GM12878 (cell line): Measurements from ENCODE around the gene MED19. TPM values are rescaled to one million over a fixed set of nuclear protein-coding genes. Genes with fewer than 3 reads are reported as not detected.

Experiments
- EZH2 ChIP-seq: IDR thresholded peaks from 2 replicates; pipeline ENCODE4 v1.6.1; 2012; ENCODE audit warnings: low read depth, mild to moderate bottlenecking, control low read depth, inconsistent platforms, low read length, borderline replicate concordance; ENCODE audit not compliant: control insufficient read depth
- HDGF ChIP-seq: fragments of 450-650 bp; IDR thresholded peaks from 2 replicates; pipeline ENCODE4 v1.6.1; 2016; ENCODE audit warnings: antibody characterized with exemption
- MYB ChIP-seq: fragments of 150-350 bp; IDR thresholded peaks from 2 replicates; pipeline ENCODE4 v1.6.1; 2014; ENCODE audit warnings: mild to moderate bottlenecking, low read depth, low read length, borderline replicate concordance
- NFIC ChIP-seq: IDR thresholded peaks from 2 replicates; pipeline ENCODE4 v1.6.1; 2012; ENCODE audit warnings: low read depth, mild to moderate bottlenecking, inconsistent platforms, low read length, moderate library complexity
- NFYA ChIP-seq: IDR thresholded peaks from 2 replicates; pipeline ENCODE4 v1.6.1; 2011; ENCODE audit warnings: low read depth, mild to moderate bottlenecking, low read length, improper control_type of control experiment, borderline replicate concordance
- NFYB ChIP-seq: IDR thresholded peaks from 2 replicates; pipeline ENCODE4 v1.6.1; 2011; ENCODE audit warnings: low read depth, mild to moderate bottlenecking, low read length, improper control_type of control experiment, moderate library complexity; ENCODE audit not compliant: insufficient read depth
- NR2C1 ChIP-seq: fragments of 450-650 bp; IDR thresholded peaks from 2 replicates; pipeline ENCODE4 v1.6.1; 2017; ENCODE audit warnings: antibody characterized with exemption, mild to moderate bottlenecking, moderate library complexity
- NRF1 ChIP-seq: conservative IDR thresholded peaks from 2 replicates; pipeline ENCODE4 v1.6.1; 2011; ENCODE audit warnings: mild to moderate bottlenecking, low read depth, low read length, improper control_type of control experiment
- PRDM15 ChIP-seq: fragments of 450-650 bp; formaldehyde crosslinking; IDR thresholded peaks from 2 replicates; pipeline ENCODE4 v1.4.0; 2020; ENCODE audit warnings: mild to moderate bottlenecking, moderate library complexity
- RCOR1 ChIP-seq: conservative IDR thresholded peaks from 2 replicates; pipeline ENCODE4 v1.6.1; 2012; ENCODE audit warnings: low read depth, low read length, improper control_type of control experiment
- RFX5 ChIP-seq: IDR thresholded peaks from 2 replicates; pipeline ENCODE4 v1.6.1; 2011; ENCODE audit warnings: low read depth, low read length, improper control_type of control experiment
- SIX5 ChIP-seq: IDR thresholded peaks from 2 replicates; pipeline ENCODE4 v1.6.1; 2011; ENCODE audit warnings: mild to moderate bottlenecking, low read depth, low read length, moderate library complexity; ENCODE audit not compliant: severe bottlenecking
- polyA plus RNA-seq, 11 experiments: library from polyadenylated mRNA; depleted of rRNA in 4 of 11; unstranded in 6 of 11; stranded (reverse) in 5 of 11; fragments of >200 nt; fragmentation: Nextera tagmentation in 4 of 11; fragmentation: Illumina TruSeq in 1 of 11; extraction: Ambion mirVana in 4 of 11; extraction: Trizol in 1 of 11; gene quantifications; 1 replicate in 1 of 11; 2 replicates in 10 of 11; pipeline versions ENCODE4 v1.2.1 to v1.2.3, GENCODE V29; 2011 to 2016; ENCODE audit warnings: inconsistent platforms in 2 of 11, missing spikeins in 2 of 11, low read depth in 1 of 11
- total RNA-seq, 4 experiments: library from RNA; depleted of rRNA in 3 of 4; stranded (reverse); fragments of >200 nt in 3 of 4; fragmentation: Illumina TruSeq in 1 of 4; extraction: Trizol in 1 of 4; gene quantifications; 2 replicates each; pipeline versions ENCODE4 v1.2.1 to v1.2.3, GENCODE V29; 2013 to 2021
- TF ChIP-seq, protein P1 (sequence below): fragments of 450-650 bp; IDR thresholded peaks from 2 replicates; pipeline ENCODE4 v1.6.1; 2017; ENCODE audit warnings: mild to moderate bottlenecking, moderate library complexity
- TF ChIP-seq, protein P2 (sequence below): fragments of 450-650 bp; IDR thresholded peaks from 2 replicates; pipeline ENCODE4 v1.6.1; 2017; ENCODE audit warnings: mild to moderate bottlenecking, low read depth, inconsistent platforms; ENCODE audit not compliant: poor library complexity, severe bottlenecking
- TF ChIP-seq, protein P3 (sequence below): fragments of 450-650 bp; formaldehyde crosslinking; IDR thresholded peaks from 2 replicates; pipeline ENCODE4 v1.4.0; 2022; ENCODE audit warnings: mild to moderate bottlenecking, moderate library complexity

Gene MED19
- total and polyA plus RNA-seq, 10 of the 15 experiments (the other 5 are each of a cell fraction or from before 2014, with no cell fraction given), result 4.9 to 28.2 (median 17.3) TPM

GRCh38 chr11:57657194-57658022 is 54.6 kb downstream of the MED19 start, which contains the start of gene CLP1 (continued):
- TF ChIP-seq EZH2, result no peak
- no peak for TF ChIP-seq PRDM15 (CRISPR knock-in tag)
- no peak for TF ChIP-seq NFIC
- no peak for TF ChIP-seq NFYA
- TF ChIP-seq HDGF, result peak; percentile 85
- TF ChIP-seq NRF1, result peak; percentile 79
- TF ChIP-seq RFX5, result no peak
- TF ChIP-seq, protein P1, sequence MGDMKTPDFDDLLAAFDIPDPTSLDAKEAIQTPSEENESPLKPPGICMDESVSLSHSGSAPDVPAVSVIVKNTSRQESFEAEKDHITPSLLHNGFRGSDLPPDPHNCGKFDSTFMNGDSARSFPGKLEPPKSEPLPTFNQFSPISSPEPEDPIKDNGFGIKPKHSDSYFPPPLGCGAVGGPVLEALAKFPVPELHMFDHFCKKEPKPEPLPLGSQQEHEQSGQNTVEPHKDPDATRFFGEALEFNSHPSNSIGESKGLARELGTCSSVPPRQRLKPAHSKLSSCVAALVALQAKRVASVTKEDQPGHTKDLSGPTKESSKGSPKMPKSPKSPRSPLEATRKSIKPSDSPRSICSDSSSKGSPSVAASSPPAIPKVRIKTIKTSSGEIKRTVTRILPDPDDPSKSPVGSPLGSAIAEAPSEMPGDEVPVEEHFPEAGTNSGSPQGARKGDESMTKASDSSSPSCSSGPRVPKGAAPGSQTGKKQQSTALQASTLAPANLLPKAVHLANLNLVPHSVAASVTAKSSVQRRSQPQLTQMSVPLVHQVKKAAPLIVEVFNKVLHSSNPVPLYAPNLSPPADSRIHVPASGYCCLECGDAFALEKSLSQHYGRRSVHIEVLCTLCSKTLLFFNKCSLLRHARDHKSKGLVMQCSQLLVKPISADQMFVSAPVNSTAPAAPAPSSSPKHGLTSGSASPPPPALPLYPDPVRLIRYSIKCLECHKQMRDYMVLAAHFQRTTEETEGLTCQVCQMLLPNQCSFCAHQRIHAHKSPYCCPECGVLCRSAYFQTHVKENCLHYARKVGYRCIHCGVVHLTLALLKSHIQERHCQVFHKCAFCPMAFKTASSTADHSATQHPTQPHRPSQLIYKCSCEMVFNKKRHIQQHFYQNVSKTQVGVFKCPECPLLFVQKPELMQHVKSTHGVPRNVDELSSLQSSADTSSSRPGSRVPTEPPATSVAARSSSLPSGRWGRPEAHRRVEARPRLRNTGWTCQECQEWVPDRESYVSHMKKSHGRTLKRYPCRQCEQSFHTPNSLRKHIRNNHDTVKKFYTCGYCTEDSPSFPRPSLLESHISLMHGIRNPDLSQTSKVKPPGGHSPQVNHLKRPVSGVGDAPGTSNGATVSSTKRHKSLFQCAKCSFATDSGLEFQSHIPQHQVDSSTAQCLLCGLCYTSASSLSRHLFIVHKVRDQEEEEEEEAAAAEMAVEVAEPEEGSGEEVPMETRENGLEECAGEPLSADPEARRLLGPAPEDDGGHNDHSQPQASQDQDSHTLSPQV, result no peak
- TF ChIP-seq NFYB, result no peak
- TF ChIP-seq NR2C1, result peak; percentile 81
- TF ChIP-seq MYB, result peak; percentile 44; the same call in 1 of the 2 replicates
- peak; percentile 80; the same call in 1 of the 2 replicates for TF ChIP-seq RCOR1
- TF ChIP-seq, protein P2, sequence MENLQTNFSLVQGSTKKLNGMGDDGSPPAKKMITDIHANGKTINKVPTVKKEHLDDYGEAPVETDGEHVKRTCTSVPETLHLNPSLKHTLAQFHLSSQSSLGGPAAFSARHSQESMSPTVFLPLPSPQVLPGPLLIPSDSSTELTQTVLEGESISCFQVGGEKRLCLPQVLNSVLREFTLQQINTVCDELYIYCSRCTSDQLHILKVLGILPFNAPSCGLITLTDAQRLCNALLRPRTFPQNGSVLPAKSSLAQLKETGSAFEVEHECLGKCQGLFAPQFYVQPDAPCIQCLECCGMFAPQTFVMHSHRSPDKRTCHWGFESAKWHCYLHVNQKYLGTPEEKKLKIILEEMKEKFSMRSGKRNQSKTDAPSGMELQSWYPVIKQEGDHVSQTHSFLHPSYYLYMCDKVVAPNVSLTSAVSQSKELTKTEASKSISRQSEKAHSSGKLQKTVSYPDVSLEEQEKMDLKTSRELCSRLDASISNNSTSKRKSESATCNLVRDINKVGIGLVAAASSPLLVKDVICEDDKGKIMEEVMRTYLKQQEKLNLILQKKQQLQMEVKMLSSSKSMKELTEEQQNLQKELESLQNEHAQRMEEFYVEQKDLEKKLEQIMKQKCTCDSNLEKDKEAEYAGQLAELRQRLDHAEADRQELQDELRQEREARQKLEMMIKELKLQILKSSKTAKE, result no peak
- TF ChIP-seq SIX5, result peak; percentile 97
- TF ChIP-seq, protein P3, sequence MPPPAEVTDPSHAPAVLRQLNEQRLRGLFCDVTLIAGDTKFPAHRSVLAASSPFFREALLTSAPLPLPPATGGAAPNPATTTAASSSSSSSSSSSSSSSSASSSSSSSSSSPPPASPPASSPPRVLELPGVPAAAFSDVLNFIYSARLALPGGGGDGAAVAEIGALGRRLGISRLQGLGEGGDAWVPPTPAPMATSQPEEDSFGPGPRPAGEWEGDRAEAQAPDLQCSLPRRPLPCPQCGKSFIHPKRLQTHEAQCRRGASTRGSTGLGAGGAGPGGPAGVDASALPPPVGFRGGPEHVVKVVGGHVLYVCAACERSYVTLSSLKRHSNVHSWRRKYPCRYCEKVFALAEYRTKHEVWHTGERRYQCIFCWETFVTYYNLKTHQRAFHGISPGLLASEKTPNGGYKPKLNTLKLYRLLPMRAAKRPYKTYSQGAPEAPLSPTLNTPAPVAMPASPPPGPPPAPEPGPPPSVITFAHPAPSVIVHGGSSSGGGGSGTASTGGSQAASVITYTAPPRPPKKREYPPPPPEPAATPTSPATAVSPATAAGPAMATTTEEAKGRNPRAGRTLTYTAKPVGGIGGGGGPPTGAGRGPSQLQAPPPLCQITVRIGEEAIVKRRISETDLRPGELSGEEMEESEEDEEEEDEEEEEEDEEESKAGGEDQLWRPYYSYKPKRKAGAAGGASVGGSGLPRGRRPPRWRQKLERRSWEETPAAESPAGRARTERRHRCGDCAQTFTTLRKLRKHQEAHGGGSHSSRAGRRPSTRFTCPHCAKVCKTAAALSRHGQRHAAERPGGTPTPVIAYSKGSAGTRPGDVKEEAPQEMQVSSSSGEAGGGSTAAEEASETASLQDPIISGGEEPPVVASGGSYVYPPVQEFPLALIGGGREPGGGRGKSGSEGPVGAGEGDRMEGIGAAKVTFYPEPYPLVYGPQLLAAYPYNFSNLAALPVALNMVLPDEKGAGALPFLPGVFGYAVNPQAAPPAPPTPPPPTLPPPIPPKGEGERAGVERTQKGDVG (CRISPR knock-in tag), result no peak
